IMR-90 (cell line): ENCODE measurements around the gene OR9Q2. TPM values are rescaled to one million over a fixed set of nuclear protein-coding genes. Genes with fewer than 3 reads are reported as not detected.

Experiments used
- ATAC-seq: fragments of 200-7000 bp; cut with Tn5 transposase; 2 replicates; pipeline ENCODE4 v1.9.1; 2020; ENCODE audit warnings: low read depth, mild to moderate bottlenecking, moderate library complexity
- BruUV-seq: library from RNA; stranded (reverse); fragments of 400-500 nt; replicated peaks from 2 replicates; lab custom pipeline; 2021; lab: Mats Ljungman, UMichigan
- CTCF ChIA-PET: fragments of 300-600 bp; formaldehyde crosslinking; extraction: SDS; loops from one replicate; lab custom pipeline; 2021; ENCODE audit warnings: antibody characterized with exemption; lab: Yijun Ruan, JAX
- POLR2A ChIA-PET: fragments of 300-600 bp; sonication (Branson Sonifier 250); formaldehyde crosslinking; loops from one replicate; lab custom pipeline; 2022; ENCODE audit warnings: antibody characterized with exemption; ENCODE audit not compliant: unreplicated experiment; lab: Charles Lee
- DNase-seq: peaks from one replicate; pipeline ENCODE4 v3.0.0; 2013
- H2AFZ ChIP-seq: replicated peaks from 2 replicates; pipeline ENCODE3; 2013; ENCODE audit warnings: low read length, mild to moderate bottlenecking; ENCODE audit not compliant: poor library complexity
- H2AK5ac ChIP-seq: 2 replicates; pipeline ENCODE4 v1.6.1; 2013; ENCODE audit warnings: low read depth, low read length, inconsistent platforms
- H2AK9ac ChIP-seq: replicated peaks from 2 replicates; pipeline ENCODE3; 2013; ENCODE audit warnings: mild to moderate bottlenecking, low read depth, low read length, moderate library complexity; ENCODE audit not compliant: poor library complexity
- H2BK120ac ChIP-seq: 2 replicates; pipeline ENCODE4 v1.6.1; 2013; ENCODE audit warnings: low read depth, low read length, inconsistent platforms
- H2BK15ac ChIP-seq: 3 replicates; pipeline ENCODE4 v1.6.1; 2013; ENCODE audit warnings: low read depth, low read length, inconsistent platforms
- H2BK20ac ChIP-seq: 2 replicates; pipeline ENCODE4 v1.6.1; 2013; ENCODE audit warnings: low read depth, mild to moderate bottlenecking, inconsistent platforms, low read length, moderate library complexity
- H2BK5ac ChIP-seq: 2 replicates; pipeline ENCODE4 v1.6.1; 2013; ENCODE audit warnings: mild to moderate bottlenecking, low read depth, low read length, inconsistent platforms; ENCODE audit not compliant: poor library complexity, severe bottlenecking
- H3K14ac ChIP-seq: replicated peaks from 2 replicates; pipeline ENCODE4 v1.6.1; 2013; ENCODE audit warnings: low read depth, low read length, inconsistent platforms
- H3K18ac ChIP-seq: 2 replicates; pipeline ENCODE4 v1.6.1; 2013; ENCODE audit warnings: low read depth, low read length, control low read depth
- H3K23ac ChIP-seq: 2 replicates; pipeline ENCODE4 v1.6.1; 2013; ENCODE audit warnings: low read depth, low read length, inconsistent platforms
- H3K27ac ChIP-seq: 2 replicates; pipeline ENCODE4 v1.5.1; 2013; ENCODE audit warnings: mild to moderate bottlenecking, control low read depth, low read length; ENCODE audit not compliant: insufficient read depth
- H3K27me3 ChIP-seq: 2 replicates; pipeline ENCODE4 v1.6.1; 2013; ENCODE audit warnings: low read length; ENCODE audit not compliant: control insufficient read depth, insufficient read depth
- H3K36me3 ChIP-seq: 2 replicates; pipeline ENCODE4 v1.6.1; 2013; ENCODE audit warnings: low read length, mixed read lengths; ENCODE audit not compliant: control insufficient read depth, insufficient read depth
- H3K4ac ChIP-seq: 2 replicates; pipeline ENCODE4 v1.6.1; 2013; ENCODE audit warnings: low read depth, low read length, inconsistent platforms
- H3K4me1 ChIP-seq: 2 replicates; pipeline ENCODE4 v1.6.1; 2013; ENCODE audit warnings: low read length, mixed read lengths; ENCODE audit not compliant: control insufficient read depth, insufficient read depth
- H3K4me2 ChIP-seq: 2 replicates; pipeline ENCODE4 v1.6.1; 2013; ENCODE audit warnings: low read depth, mild to moderate bottlenecking, control low read depth, low read length, moderate library complexity
- H3K4me3 ChIP-seq: 2 replicates; pipeline ENCODE4 v1.5.1; 2013; ENCODE audit warnings: low read depth, mild to moderate bottlenecking, control low read depth, low read length, moderate library complexity; ENCODE audit not compliant: insufficient read depth
- H3K56ac ChIP-seq: 2 replicates; pipeline ENCODE4 v1.6.1; 2013; ENCODE audit warnings: low read length, inconsistent platforms; ENCODE audit not compliant: insufficient read depth; ENCODE audit errors: extremely low read depth
- H3K79me1 ChIP-seq, 2 experiments: 2 replicates each; pipeline ENCODE4 v1.6.1; 2013; ENCODE audit warnings: low read length in 2 of 2, inconsistent platforms in 1 of 2, low read depth in 1 of 2
- H3K9ac ChIP-seq: 2 replicates; pipeline ENCODE4 v1.6.1; 2013; ENCODE audit warnings: low read depth, low read length, control low read depth
- H3K9me1 ChIP-seq: 2 replicates; pipeline ENCODE4 v1.6.1; 2013; ENCODE audit warnings: low read length, inconsistent platforms; ENCODE audit not compliant: insufficient read depth
- H3K9me3 ChIP-seq: 2 replicates; pipeline ENCODE4 v1.6.1; 2013; ENCODE audit warnings: low read length; ENCODE audit not compliant: control insufficient read depth, insufficient read depth
- H4K20me1 ChIP-seq: 2 replicates; pipeline ENCODE4 v1.6.1; 2013; ENCODE audit warnings: low read length, inconsistent platforms; ENCODE audit not compliant: insufficient read depth
- H4K5ac ChIP-seq: 2 replicates; pipeline ENCODE4 v1.6.1; 2013; ENCODE audit warnings: mild to moderate bottlenecking, low read depth, low read length, control low read depth
- H4K8ac ChIP-seq, 2 experiments: 2 replicates each; pipeline ENCODE4 v1.6.1; 2013; ENCODE audit warnings: low read depth in 2 of 2, low read length in 2 of 2, control low read depth in 1 of 2, inconsistent platforms in 1 of 2
- H4K91ac ChIP-seq: 2 replicates; pipeline ENCODE4 v1.6.1; 2013; ENCODE audit warnings: low read depth, low read length, inconsistent platforms; ENCODE audit not compliant: insufficient read depth
- MXI1 ChIP-seq: IDR thresholded peaks from 2 replicates; pipeline ENCODE4 v1.6.1; 2012; ENCODE audit warnings: low read depth, mild to moderate bottlenecking, low read length, moderate library complexity, borderline replicate concordance
- NFE2L2 ChIP-seq: fragments of 150-350 bp; IDR thresholded peaks from 2 replicates; pipeline ENCODE4 v1.6.1; 2016; ENCODE audit warnings: low read depth, mild to moderate bottlenecking, low read length
- WGBS, 2 experiments: methylation state at CpG; one replicate each; pipeline versions ENCODE4 v1.1.5 to v1.1.7; 2013; ENCODE audit warnings: missing lambda C conversion rate in 2 of 2; ENCODE audit not compliant: insufficient read length in 1 of 2; ENCODE audit errors: extremely low coverage in 2 of 2; 5-methylcytosine and 5-hydroxymethylcytosine counted together
- dilution Hi-C: fragments of 300-500 bp; cut with HindIII; formaldehyde crosslinking; loops from one replicate; pipeline ENCODE4 v1.14.3; 2018; ENCODE audit warnings: low sequenced_read_pairs; ENCODE audit not compliant: unreplicated experiment
- in situ Hi-C: fragments of 300-500 bp; cut with MboI; formaldehyde crosslinking; loops from 3 replicates; pipeline ENCODE4 v1.14.3; 2019; ENCODE audit warnings: low sequenced_read_pairs, inconsistent platforms, mixed read lengths
- intact Hi-C: fragments of 100-400 bp; cut with micrococcal nuclease; formaldehyde crosslinking; loops from 2 replicates; pipeline ENCODE4 v1.10.0; 2022
- polyA plus RNA-seq, 3 experiments: library from polyadenylated mRNA; depleted of rRNA; stranded (reverse); fragments of >200 nt; gene quantifications; 2 replicates each; pipeline ENCODE4 v1.2.3, GENCODE V29; 2012; ENCODE audit warnings: low replicate concordance in 1 of 3
- total RNA-seq: library from RNA; depleted of rRNA; stranded (reverse); fragments of >200 nt; gene quantifications from 2 replicates; pipeline ENCODE4 v1.2.3, GENCODE V29; 2012

Gene OR9Q2
- total and polyA plus RNA-seq, 2 of the 4 experiments (the other 2 are of a cell fraction) = not detected

GRCh38 chr11:58152781-58153180 is 36.1 kb upstream of the OR9Q2 start:
- Histone ChIP-seq H4K5ac (no peak overlapping the region), H3K4ac (no peak overlapping the region), H2AK5ac (no peak overlapping the region), H3K18ac (no peak overlapping the region), H3K9ac (no peak overlapping the region), H2BK120ac (no peak overlapping the region), H2AFZ (no peak overlapping the region), H2BK20ac (no peak overlapping the region), H3K27me3 (no peaks in the 10 kb centered on the region), H3K9me3 (no peaks in the 10 kb centered on the region), H3K4me1 (no peaks in the 10 kb centered on the region), H2BK15ac (no peak overlapping the region), H4K8ac (no peak overlapping the region), H3K23ac (no peak overlapping the region), H4K91ac (no peak overlapping the region), H3K36me3 (no peaks in the 10 kb centered on the region), H4K20me1 (no peaks in the 10 kb centered on the region), H2AK9ac (no peak overlapping the region), H3K27ac (no peak overlapping the region), H3K56ac (no peak overlapping the region), H3K4me3 (no peak overlapping the region), H3K14ac (no peak overlapping the region), H3K9me1 (no peaks in the 10 kb centered on the region), H3K4me2 (no peak overlapping the region), H3K79me1 (no peaks in the 10 kb centered on the region), H2BK5ac (no peak overlapping the region)
- BruUV-seq = no TSS peak
- ChIA-PET POLR2A (no interaction called here), CTCF (interaction anchor here (0.6 to 1.3 kb wide), 2 partner anchors 133 to 351 kb away, joined by 3 read pairs; no protein-coding TSS in a partner anchor)
- TF ChIP-seq MXI1 (no peak), NFE2L2 (0 out of 2 replicates have a peak, but pooled peaks have one; percentile 11)
- dilution Hi-C loops = no loop called here
- in situ Hi-C loops = no loop called here
- intact Hi-C loops = no loop called here
- ATAC-seq = no peak
- WGBS, 2 experiments = no CpG with 5 or more reads among the region's 3 CpGs
- DNase-seq = no peak
